ENCODE data around the gene IMMP2L. TPM values are rescaled to one million over a fixed set of nuclear protein-coding genes. Genes with fewer than 3 reads are reported as not detected.
A peak's percentile ranks its signal among the peaks of the same experiment; 100 is the strongest.

Gene IMMP2L
- total and polyA plus RNA-seq, 2 of the 13 experiments (the other 11 are each of a cell fraction or from before 2014, with no cell fraction given): 7.8 to 16.9 TPM

DNA sequence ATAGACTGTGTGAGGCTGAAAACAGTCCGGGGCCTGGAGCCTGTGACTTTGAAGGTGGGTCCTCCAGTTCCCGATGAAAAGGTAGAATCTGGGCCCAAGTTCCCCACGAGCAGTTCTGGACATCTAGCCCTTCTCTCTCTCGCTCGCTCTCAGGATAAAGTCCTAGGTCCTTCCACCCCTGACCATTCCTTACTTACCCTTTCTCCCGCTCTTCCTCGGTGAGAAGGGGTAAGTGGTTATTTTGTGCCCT, 713 bp downstream of the IMMP2L start (continued):
- TF ChIP-seq, protein P1, sequence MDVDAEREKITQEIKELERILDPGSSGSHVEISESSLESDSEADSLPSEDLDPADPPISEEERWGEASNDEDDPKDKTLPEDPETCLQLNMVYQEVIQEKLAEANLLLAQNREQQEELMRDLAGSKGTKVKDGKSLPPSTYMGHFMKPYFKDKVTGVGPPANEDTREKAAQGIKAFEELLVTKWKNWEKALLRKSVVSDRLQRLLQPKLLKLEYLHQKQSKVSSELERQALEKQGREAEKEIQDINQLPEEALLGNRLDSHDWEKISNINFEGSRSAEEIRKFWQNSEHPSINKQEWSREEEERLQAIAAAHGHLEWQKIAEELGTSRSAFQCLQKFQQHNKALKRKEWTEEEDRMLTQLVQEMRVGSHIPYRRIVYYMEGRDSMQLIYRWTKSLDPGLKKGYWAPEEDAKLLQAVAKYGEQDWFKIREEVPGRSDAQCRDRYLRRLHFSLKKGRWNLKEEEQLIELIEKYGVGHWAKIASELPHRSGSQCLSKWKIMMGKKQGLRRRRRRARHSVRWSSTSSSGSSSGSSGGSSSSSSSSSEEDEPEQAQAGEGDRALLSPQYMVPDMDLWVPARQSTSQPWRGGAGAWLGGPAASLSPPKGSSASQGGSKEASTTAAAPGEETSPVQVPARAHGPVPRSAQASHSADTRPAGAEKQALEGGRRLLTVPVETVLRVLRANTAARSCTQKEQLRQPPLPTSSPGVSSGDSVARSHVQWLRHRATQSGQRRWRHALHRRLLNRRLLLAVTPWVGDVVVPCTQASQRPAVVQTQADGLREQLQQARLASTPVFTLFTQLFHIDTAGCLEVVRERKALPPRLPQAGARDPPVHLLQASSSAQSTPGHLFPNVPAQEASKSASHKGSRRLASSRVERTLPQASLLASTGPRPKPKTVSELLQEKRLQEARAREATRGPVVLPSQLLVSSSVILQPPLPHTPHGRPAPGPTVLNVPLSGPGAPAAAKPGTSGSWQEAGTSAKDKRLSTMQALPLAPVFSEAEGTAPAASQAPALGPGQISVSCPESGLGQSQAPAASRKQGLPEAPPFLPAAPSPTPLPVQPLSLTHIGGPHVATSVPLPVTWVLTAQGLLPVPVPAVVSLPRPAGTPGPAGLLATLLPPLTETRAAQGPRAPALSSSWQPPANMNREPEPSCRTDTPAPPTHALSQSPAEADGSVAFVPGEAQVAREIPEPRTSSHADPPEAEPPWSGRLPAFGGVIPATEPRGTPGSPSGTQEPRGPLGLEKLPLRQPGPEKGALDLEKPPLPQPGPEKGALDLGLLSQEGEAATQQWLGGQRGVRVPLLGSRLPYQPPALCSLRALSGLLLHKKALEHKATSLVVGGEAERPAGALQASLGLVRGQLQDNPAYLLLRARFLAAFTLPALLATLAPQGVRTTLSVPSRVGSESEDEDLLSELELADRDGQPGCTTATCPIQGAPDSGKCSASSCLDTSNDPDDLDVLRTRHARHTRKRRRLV (CRISPR knock-in tag; IDR thresholded peaks at IDR 0.05): 0 out of 2 replicates have a peak, but pooled peaks have one; percentile 60

DNA sequence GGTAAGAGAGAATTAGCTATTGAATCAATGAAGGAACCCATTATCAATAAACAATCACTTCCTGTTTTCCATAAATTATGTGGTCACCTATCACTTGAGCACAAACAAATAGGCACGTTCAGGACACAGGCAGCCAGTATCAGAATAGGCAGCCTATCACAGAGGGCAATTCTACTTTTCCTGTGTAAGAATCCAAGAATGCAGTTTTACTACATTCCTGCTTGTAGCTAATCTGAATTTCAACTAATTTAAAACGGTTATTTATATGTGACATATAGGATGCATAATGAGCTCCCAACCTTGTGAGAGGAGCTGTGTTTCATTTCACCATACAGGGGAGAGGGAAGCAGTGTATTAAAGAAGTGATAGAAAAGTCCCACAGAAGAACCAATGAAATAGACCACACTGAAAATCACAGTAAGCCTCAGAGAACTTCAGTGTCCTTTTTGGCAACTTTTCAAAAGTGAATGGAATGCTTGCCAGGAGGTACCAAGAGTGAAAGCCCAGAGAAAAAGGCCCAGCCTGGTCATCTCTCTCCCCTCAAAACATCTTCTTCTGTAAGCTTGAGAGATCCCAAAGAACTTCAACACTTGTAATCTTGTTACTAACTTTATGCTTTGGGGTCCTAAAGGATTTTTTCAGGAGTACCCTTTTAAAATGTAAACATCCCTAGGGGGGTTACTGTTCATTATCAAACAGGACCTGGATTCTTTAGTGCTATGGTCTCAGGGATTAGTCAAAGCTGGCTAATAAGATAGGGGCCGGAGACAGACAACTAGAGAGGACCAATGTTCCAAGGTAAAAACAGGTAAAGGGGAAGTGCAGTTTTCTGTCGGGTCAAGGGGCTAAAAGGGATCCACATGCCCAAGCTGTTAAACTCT, 1.3 kb downstream of the IMMP2L start:
- Histone ChIP-seq H3K9ac (ENCODE audit: insufficient read depth, low read depth, low read length) (peak overlapping the region; percentile 87), H3K79me2 (ENCODE audit: insufficient read depth, low read length) (peaks cover 2% of the 10 kb centered on the region)

More for the DNA sequence above, 1.3 kb downstream of the IMMP2L start:
- H3K4me2 ChIP-seq (ENCODE audit: low read depth, low read length): peak overlapping the region; percentile 97
- H3K27me3 ChIP-seq (ENCODE audit: control insufficient read depth in 1 of 2, insufficient read depth in 2 of 2, low read length in 2 of 2): no peaks in the 10 kb centered on the region
- H2AFZ ChIP-seq (ENCODE audit: low read length): no peak overlapping the region
- in situ Hi-C loops (cut with HindIII; ENCODE audit: extremely low pct_ligation_motif_present, low pct_unique_long_range_greater_than_20kb): no loop called here
- intact Hi-C loops (cut with micrococcal nuclease; ENCODE audit: unreplicated experiment): loop anchor here (5.0 kb wide), 1 partner anchor 469 kb away; the partner anchor contains the start of gene LRRN3
- no peak; the same call in 2 of the 3 replicates for ATAC-seq
- H3K27ac ChIP-seq (ENCODE audit: extremely low read length, insufficient read depth, low read length): peak overlapping the region; percentile 77
- H3K36me3 ChIP-seq (replicated peaks in 1 of 2; ENCODE audit: control insufficient read depth in 1 of 2, insufficient read depth in 2 of 2, low read length in 2 of 2): peaks cover 0 to 7% of the 10 kb centered on the region in 2 experiments; a peak in 2 of 5 replicates
- POLR2A ChIA-PET: no interaction called here
- peaks cover 23% of the 10 kb centered on the region for H3K4me1 ChIP-seq (ENCODE audit: insufficient read depth, low read length)
- peak; percentile 9 for DNase-seq (ENCODE audit: low spot score)
- H3K9me3 ChIP-seq (ENCODE audit: low read length): no peaks in the 10 kb centered on the region
- WGBS (ENCODE audit: low lambda C conversion rate): 39% methylated on average over 4 of the region's 4 CpGs
- peak in 1 of 2 experiments; percentile 15; a peak in 1 of 4 replicates for TF ChIP-seq EP300 (IDR thresholded peaks at IDR 0.05; ENCODE audit: low read depth in 2 of 2, low read length in 2 of 2)
- no peak for TF ChIP-seq EP300 (CRISPR knock-in tag; IDR thresholded peaks at IDR 0.05; ENCODE audit: borderline replicate concordance)
- no peak for TF ChIP-seq THAP11 (CRISPR knock-in tag; IDR thresholded peaks at IDR 0.05)
- CTCF ChIA-PET (ENCODE audit: low intra/inter-chr PET ratio, low total read pairs): no interaction called here
- H4K20me1 ChIP-seq (ENCODE audit: insufficient read depth, low read length): no peaks in the 10 kb centered on the region
- no TSS peak for BruUV-seq (replicated peaks)
- FAIRE-seq: no peak
- peak overlapping the region; percentile 66 to 81 (median 80) for H3K4me3 ChIP-seq (replicated peaks in 1 of 3; ENCODE audit: insufficient read depth in 1 of 3, low read depth in 2 of 3, low read length in 3 of 3)

Data from HepG2 (cell line).